ENCODE data around the gene CDH4. TPM values are rescaled to one million over a fixed set of nuclear protein-coding genes. Genes with fewer than 3 reads are reported as not detected.

The CDH4 gene
- total and polyA plus RNA-seq, 12 donors, result 0.04 to 0.25 (median 0.08) TPM; not detected in 5

DNA sequence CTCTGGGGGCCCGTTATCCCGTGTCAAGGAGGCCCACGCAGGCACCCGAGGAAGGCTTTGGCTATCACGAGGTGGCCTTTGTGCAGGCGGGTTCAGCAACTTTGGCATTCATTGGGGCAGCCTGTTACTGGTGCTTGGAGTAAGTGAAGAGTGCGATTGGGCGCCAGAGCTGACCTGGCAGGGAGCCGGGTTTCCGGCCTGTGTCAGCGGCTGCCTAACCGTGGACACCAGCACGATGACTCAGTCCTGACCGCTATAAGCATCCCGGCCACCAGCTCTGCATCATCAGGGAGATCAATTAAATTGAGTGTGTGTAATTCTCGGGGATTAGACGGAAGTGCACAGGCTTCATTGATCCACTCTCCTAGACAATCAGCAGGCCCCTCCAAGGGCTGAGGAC is 45.9 kb downstream of the CDH4 start:
- WGBS, 2 donors, result 88 to 90% methylated on average over 17 of the region's 17 CpGs
- no peak overlapping the region for H3K4me3 ChIP-seq
- H3K27ac ChIP-seq, result no peak overlapping the region
- H3K36me3 ChIP-seq, result no peaks in the 10 kb centered on the region
- TF ChIP-seq, protein P1, sequence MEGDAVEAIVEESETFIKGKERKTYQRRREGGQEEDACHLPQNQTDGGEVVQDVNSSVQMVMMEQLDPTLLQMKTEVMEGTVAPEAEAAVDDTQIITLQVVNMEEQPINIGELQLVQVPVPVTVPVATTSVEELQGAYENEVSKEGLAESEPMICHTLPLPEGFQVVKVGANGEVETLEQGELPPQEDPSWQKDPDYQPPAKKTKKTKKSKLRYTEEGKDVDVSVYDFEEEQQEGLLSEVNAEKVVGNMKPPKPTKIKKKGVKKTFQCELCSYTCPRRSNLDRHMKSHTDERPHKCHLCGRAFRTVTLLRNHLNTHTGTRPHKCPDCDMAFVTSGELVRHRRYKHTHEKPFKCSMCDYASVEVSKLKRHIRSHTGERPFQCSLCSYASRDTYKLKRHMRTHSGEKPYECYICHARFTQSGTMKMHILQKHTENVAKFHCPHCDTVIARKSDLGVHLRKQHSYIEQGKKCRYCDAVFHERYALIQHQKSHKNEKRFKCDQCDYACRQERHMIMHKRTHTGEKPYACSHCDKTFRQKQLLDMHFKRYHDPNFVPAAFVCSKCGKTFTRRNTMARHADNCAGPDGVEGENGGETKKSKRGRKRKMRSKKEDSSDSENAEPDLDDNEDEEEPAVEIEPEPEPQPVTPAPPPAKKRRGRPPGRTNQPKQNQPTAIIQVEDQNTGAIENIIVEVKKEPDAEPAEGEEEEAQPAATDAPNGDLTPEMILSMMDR (IDR thresholded peaks at IDR 0.05), result no peak
- intact Hi-C loops (cut with DNase I), result no loop called here
- no peak for DNase-seq
- no peak for ATAC-seq
- H3K9me3 ChIP-seq, result no peaks in the 10 kb centered on the region
- H3K27me3 ChIP-seq, result peaks cover 0 to 20% (median 5%) of the 10 kb centered on the region in 7 donors
- H3K4me1 ChIP-seq, result no peaks in the 10 kb centered on the region

DNA sequence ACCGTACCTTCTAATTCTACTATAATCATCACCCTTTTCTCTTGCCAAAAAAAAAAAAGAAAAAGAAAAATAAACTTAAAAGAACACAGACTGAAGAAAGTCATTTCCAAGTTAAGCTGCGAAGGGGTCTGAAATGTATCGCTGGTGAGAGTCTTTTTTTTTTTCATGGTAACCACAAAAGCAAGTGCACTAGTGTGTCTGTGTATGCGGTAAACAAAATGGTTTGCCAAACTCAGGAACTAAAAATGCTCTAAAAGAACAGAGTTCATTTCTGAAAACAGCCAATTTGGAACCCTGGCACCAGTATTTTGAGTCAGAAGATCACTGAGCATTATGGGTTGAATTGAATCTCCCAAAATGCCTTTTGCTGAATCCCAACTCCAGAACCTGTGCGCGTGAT is 46.6 kb downstream of the CDH4 start:
- H3K27ac ChIP-seq, result no peak overlapping the region
- no peaks in the 10 kb centered on the region for H3K36me3 ChIP-seq
- H3K4me3 ChIP-seq, result no peak overlapping the region
- H3K9me3 ChIP-seq, result no peaks in the 10 kb centered on the region
- 90 to 94% methylated on average over 6 of the region's 6 CpGs for WGBS, 2 donors
- ATAC-seq (no peak), DNase-seq (no peak)
- H3K4me1 ChIP-seq, result no peaks in the 10 kb centered on the region
- TF ChIP-seq, protein P1 (IDR thresholded peaks at IDR 0.05), result no peak
- intact Hi-C loops (cut with DNase I), result no loop called here
- peaks cover 0 to 16% (median 5%) of the 10 kb centered on the region in 7 donors for H3K27me3 ChIP-seq

DNA sequence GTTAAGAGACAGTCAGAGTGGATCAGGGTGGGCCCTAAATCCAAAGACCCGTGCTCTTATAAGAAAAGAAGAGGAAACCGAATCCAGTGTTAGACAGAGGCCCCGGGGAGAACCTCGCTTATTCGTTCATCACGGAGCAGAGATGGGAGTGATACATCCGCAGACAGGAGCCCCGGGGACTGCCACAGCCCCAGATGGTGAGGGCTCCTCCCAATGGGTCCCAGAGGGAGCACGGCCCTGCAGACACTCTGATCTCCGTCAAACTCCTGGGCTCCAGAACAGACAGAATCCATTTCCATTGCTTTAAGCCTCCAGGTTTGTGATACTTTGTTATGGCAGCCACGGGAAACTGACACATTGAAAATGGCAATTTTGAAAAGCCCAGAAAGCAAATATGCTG is 47.0 kb downstream of the CDH4 start:
- no peaks in the 10 kb centered on the region for H3K4me1 ChIP-seq
- DNase-seq (no peak), ATAC-seq (no peak)
- H3K36me3 ChIP-seq, result no peaks in the 10 kb centered on the region
- 77 to 80% methylated on average over 11 of the region's 11 CpGs for WGBS, 2 donors
- peaks cover 0 to 16% (median 5%) of the 10 kb centered on the region in 7 donors for H3K27me3 ChIP-seq
- no peak overlapping the region for H3K4me3 ChIP-seq
- TF ChIP-seq, protein P1 (IDR thresholded peaks at IDR 0.05), result no peak
- intact Hi-C loops (cut with DNase I), result no loop called here
- no peaks in the 10 kb centered on the region for H3K9me3 ChIP-seq
- H3K27ac ChIP-seq, result no peak overlapping the region

DNA sequence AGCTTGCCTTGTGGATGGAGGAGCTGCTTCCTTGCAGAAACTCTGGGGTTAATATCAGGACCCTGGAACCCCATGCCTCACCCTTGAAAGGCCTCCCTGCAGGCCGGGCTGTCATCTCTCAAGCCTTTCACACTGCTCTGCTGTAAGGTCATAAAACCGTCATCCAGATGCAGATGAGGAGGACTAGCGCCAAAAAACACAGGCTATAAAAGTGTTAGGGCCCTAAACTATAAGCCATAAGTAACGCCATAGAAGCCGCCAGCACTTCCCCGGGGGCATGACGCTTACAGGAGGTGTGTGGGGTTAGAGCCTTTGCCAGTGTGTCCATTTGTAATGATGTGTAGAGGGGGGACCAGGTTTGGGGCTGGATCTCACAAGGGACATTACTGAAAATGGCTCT is 47.6 kb downstream of the CDH4 start:
- TF ChIP-seq, protein P1 (IDR thresholded peaks at IDR 0.05), result no peak
- Histone ChIP-seq H3K4me1 (no peaks in the 10 kb centered on the region), H3K4me3 (no peak overlapping the region), H3K27me3 (peaks cover 0 to 12% (median 2%) of the 10 kb centered on the region in 7 donors), H3K27ac (no peak overlapping the region), H3K9me3 (no peaks in the 10 kb centered on the region), H3K36me3 (no peaks in the 10 kb centered on the region)
- DNase-seq, result no peak
- intact Hi-C loops (cut with DNase I), result no loop called here
- no peak for ATAC-seq
- WGBS, 2 donors, result 55 to 61% methylated on average over 7 of the region's 7 CpGs

Data from heart right ventricle (tissue), 16 donors.